Keratinocyte (primary cell): ENCODE data around the gene RFX3.

Experiments
- CTCF ChIP-seq, 3 experiments: IDR thresholded peaks in 1 of 3; conservative IDR thresholded peaks in 1 of 3; optimal IDR thresholded peaks in 1 of 3; 2 replicates in 2 of 3; 3 replicates in 1 of 3; pipeline versions ENCODE3 to v1.5.1; 2011; ENCODE audit warnings: low read length in 3 of 3, mild to moderate bottlenecking in 3 of 3, moderate library complexity in 2 of 3, control low read depth in 1 of 3, inconsistent platforms in 1 of 3; ENCODE audit not compliant: insufficient read depth in 2 of 3; ENCODE audit errors: extremely low read depth in 1 of 3
- EZH2 ChIP-seq: IDR thresholded peaks from one replicate; pipeline ENCODE4 v1.6.1; 2012; ENCODE audit warnings: inconsistent platforms, mild to moderate bottlenecking, low read length, moderate library complexity

- TF ChIP-seq CTCF (optimal IDR thresholded peaks at IDR 0.05 in 1 of 3, IDR thresholded peaks at IDR 0.05 in 1 of 3, conservative IDR thresholded peaks at IDR 0.05 in 1 of 3; ENCODE audit: extremely low read depth in 1 of 3, insufficient read depth in 2 of 3, low read length in 3 of 3) (no peak), EZH2 (no peak)
Measured at GRCh38 chr9:3282365-3282764, 243.4 kb downstream of the RFX3 start.
